Measurements from ENCODE around the gene F11.
"Not testable (repeated sequence)": the region's sequence is repeated elsewhere in the genome, so short reads cannot be mapped to it uniquely, and the experiment has no call there.

The F11 gene

DNA sequence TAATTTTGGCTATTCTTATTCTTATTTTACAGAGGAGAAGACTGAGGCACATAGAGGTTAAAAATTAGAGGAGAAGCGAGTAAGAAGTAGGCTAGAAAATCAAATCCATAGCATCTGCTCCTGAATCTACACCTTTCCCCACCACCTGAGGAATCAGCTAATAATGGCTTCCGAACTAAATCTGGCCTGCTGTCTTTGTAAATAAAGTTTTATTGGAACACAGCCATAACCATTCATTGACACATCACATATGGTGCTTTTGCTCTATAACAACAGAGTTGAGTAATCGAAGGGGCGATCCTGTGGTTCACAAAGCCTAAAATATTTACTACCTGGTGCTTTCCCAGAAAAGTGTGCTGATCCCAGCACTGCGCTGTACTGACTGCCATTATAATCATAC, 38.2 kb downstream of the F11 start:
- DNase-seq, result no peak

DNA sequence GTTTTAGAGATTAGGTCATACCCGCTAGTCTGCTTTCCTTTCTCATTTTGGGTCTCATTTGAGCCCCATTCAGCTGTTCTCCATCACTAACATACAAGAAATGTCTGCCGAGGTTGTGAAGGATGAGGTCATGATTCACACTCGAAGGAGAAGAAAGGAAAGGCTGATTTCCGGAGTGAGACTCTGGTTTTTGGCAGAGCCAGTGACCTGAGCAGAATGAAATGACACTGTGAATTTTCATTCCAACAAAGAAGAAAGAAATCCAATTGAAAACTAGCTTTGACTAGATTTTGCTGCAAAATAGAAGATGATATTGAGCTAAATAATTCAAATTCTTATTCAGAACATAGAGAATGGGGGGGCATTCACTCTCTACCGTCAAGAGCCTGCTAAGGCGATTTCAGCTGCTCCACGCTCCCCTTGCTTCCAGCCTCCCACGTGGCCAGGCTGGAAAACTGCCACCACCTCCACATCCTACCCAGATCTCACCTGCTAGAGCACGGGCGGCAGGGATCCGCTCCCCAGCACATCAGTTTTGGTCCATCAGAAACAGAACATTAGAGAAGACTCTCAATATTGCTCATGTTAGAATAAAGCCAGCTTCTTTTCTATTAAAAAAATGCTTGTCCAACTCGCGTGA, 39.0 kb downstream of the F11 start:
- no peak for DNase-seq

DNA sequence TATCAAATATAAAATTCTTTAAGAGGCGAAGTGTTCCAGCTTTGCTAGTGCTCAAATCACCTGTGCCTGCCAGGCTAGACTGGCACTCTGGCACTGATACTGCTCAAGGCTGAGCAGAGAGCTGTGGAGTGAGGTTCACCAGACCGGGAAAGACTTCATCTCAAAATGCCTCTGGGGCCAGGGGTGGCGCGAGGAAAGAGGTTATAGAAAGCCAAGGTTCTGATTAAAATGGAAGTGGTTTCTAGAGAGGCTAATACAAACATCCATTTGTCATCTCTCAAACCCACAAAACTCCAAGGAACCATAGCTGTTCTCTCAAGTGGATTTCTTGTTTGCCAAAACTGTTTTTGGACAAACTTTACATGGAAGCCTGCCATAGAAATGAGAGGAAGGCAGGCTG, 41.5 kb downstream of the F11 start:
- no peak for DNase-seq

DNA sequence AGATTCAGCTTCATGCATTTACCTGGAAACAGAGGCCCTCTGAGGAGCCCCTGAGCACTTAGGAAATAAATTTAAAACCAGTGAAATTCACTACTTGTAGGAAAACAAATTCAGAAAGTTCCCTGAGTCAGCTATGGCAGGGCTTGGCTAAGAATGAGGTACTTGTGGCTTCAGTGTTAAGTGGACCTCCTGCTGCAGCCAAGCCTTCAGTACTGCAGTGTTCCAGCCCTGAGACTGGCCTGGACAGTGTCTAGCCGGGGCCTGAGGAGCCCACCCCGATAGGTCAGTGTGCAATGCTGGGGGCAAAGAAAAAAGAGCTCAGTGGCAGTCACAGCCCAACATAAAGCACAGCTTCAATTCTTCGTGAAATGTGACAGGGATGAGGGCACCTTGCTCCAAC, 41.9 kb downstream of the F11 start:
- no peak for DNase-seq

DNA sequence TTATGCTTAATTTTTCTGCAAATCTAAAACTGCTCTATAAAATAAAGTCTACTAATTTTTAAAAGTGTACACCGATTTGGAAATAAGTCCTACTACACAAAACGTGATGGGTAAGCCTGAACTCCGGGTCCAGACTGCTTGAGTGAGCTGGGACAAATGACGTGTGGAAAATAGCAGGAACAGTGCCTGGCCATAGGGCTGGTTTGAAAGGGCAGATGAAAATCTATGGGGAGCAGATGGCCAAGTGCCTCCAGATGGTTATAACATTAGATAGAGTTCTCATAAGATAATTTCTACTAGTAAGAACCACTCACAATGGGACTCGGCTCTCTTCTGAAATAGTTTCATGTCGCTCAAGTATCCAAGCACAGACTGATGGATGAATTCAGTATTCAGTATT, 52.5 kb downstream of the F11 start:
- no peak for DNase-seq

DNA sequence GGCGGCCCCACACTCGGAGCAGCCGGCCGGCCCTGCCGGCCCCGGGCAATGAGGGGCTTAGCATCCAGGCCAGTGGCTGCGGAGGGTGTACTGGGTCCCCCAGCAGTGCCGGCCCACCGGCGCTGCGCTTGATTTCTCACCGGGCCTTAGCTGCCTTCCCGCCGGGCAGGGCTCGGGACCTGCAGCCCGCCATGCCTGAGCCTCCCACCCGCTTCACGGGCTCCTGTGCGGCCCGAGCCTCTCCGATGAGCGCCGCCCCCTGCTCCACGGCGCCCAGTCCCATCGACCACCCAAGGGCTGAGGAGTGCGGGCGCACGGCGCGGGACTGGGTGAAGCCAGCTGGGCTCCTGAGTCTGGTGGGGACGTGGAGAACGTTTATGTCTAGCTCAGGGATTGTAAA, 58.7 kb downstream of the F11 start:
- not testable (repeated sequence) for DNase-seq

DNA sequence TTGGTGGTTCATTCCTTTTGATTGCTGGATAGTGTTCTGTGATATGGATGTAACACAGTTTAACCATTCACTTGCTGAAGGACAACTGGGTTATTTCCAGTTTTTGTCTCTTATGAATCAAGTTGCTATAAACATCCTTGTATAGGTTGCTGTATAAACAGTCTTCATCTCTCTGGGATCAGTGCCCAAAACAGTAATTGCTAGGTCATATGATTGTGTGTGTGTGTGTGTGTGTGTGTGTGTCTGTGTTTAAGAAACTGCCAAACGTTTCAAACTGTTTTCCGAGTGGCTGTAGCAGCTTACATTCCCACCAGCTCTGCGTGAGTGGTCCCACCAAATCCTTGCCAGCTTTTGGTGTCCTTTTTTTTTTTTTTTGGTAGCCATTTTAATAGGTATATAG, 60.4 kb downstream of the F11 start:
- no peak for DNase-seq

DNA sequence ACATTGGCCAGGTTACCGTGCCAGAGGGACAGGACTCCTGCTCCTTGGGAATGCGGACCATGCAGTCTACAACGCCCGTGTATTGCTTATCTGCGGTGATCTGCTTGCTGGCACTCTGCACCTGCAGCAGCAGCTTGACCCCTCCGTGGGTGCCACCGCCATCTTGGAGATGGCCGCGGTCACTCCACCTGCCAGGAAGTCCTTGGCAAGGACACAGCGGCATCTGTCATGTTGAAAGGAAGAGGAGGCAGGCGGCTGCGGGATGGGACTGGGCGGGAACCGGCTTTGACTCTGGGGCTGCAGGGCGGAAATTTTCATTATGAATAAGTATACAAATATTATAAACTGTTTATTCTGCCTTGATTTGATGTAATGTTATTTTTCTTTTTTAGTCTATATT, 63.4 kb downstream of the F11 start:
- no peak for DNase-seq

DNA sequence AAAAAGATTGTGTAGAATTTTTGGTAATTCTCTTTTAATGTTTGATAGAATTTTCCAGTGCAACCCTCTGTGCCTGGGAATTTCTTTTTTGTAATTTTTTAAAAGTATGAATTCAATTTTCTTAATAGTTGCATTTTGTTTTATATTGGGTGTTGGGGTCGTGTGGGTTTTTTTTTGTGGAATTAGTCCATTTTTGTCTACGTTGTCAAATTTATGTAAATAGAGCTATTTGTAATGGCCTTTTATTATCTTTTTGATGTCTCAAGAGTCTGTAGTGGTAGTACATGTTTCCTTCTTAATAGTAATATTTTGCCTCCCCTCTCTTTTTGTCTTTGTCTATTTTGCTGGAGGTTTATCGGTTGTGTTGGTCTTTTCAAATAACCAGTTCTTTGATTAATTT, 64.4 kb downstream of the F11 start:
- no peak for DNase-seq

DNA sequence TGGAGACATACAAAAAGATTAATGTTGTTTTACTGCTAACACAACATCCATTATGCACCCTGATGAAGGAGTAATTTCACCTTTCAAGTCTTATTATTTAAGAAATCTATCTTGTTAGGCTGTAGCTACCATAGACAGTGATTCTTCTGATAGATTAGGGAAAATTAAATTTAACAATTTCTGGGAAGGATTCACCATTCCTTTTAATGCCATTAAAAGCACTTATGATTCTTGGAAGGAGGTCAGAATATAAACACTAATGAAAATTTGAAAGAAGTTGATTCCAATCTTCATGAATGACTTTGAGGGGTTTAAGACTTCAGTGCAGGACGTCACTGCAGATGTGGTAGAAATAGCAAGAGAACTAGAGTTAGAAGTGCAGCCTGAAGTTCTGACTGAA, 69.8 kb downstream of the F11 start:
- no peak for DNase-seq

Data from SW 1271 (cell line).